ENCODE results near the gene ZNF138. TPM values are rescaled to one million over a fixed set of nuclear protein-coding genes. Genes with fewer than 3 reads are reported as not detected.
"Not testable (repeated sequence)": the region's sequence is repeated elsewhere in the genome, so short reads cannot be mapped to it uniquely, and the experiment has no call there.

Gene ZNF138
- 4.3 and 4.8 TPM in 2 replicates for total RNA-seq

GRCh38 chr7:64794171-64794844, at the start of gene ZNF138:
ZNF138 (plus strand) TSS chr7:64794428; CDS start chr7:64794569, 141 bp downstream.
- DNase-seq (ENCODE audit: extremely low read depth, low read depth, low spot score) = peak; percentile 84

- no peak for DNase-seq (ENCODE audit: extremely low read depth, low read depth, low spot score)
Observed at GRCh38 chr7:64744680-64745079, 49.5 kb upstream of the ZNF138 start.

- DNase-seq (ENCODE audit: extremely low read depth, low read depth, low spot score) = no peak
Observed at GRCh38 chr7:64747802-64748201, 46.4 kb upstream of the ZNF138 start.

GRCh38 chr7:64753032-64753431, 41.2 kb upstream of the ZNF138 start:
- DNase-seq (ENCODE audit: extremely low read depth, low read depth, low spot score) = no peak

GRCh38 chr7:64755865-64756264, 38.4 kb upstream of the ZNF138 start:
- no peak for DNase-seq (ENCODE audit: extremely low read depth, low read depth, low spot score)

- no peak for DNase-seq (ENCODE audit: extremely low read depth, low read depth, low spot score)
Observed at GRCh38 chr7:64758151-64758550, 36.1 kb upstream of the ZNF138 start.

GRCh38 chr7:64768824-64769223, 25.4 kb upstream of the ZNF138 start:
- DNase-seq (ENCODE audit: extremely low read depth, low read depth, low spot score) = no peak

GRCh38 chr7:64774204-64774842, 19.9 kb upstream of the ZNF138 start:
- DNase-seq (ENCODE audit: extremely low read depth, low read depth, low spot score) = no peak

- no peak for DNase-seq (ENCODE audit: extremely low read depth, low read depth, low spot score)
Observed at GRCh38 chr7:64775289-64775688, 18.9 kb upstream of the ZNF138 start.

GRCh38 chr7:64784842-64785241, 9.4 kb upstream of the ZNF138 start:
- not testable (repeated sequence) for DNase-seq (ENCODE audit: extremely low read depth, low read depth, low spot score)

GRCh38 chr7:64787295-64787694, 6.9 kb upstream of the ZNF138 start:
- no peak for DNase-seq (ENCODE audit: extremely low read depth, low read depth, low spot score)

- DNase-seq (ENCODE audit: extremely low read depth, low read depth, low spot score) = not testable (repeated sequence)
Observed at GRCh38 chr7:64789241-64789640, 5.0 kb upstream of the ZNF138 start.

GRCh38 chr7:64793106-64793755, 997 bp upstream of the ZNF138 start:
- DNase-seq (ENCODE audit: extremely low read depth, low read depth, low spot score) = no peak

- DNase-seq (ENCODE audit: extremely low read depth, low read depth, low spot score) = no peak
Observed at GRCh38 chr7:64795176-64795575, 948 bp downstream of the ZNF138 start.

- DNase-seq (ENCODE audit: extremely low read depth, low read depth, low spot score) = not testable (repeated sequence)
Observed at GRCh38 chr7:64799169-64799568, 4.9 kb downstream of the ZNF138 start.

- no peak for DNase-seq (ENCODE audit: extremely low read depth, low read depth, low spot score)
Observed at GRCh38 chr7:64802699-64803098, 8.5 kb downstream of the ZNF138 start.

GRCh38 chr7:64807731-64808365, 13.6 kb downstream of the ZNF138 start:
- DNase-seq (ENCODE audit: extremely low read depth, low read depth, low spot score) = no peak

GRCh38 chr7:64811767-64812166, 17.5 kb downstream of the ZNF138 start:
- DNase-seq (ENCODE audit: extremely low read depth, low read depth, low spot score) = no peak

- DNase-seq (ENCODE audit: extremely low read depth, low read depth, low spot score) = no peak
Observed at GRCh38 chr7:64830926-64831325, 36.7 kb downstream of the ZNF138 start.

- DNase-seq (ENCODE audit: extremely low read depth, low read depth, low spot score) = no peak
Observed at GRCh38 chr7:64832136-64832535, 37.9 kb downstream of the ZNF138 start.

- no peak for DNase-seq (ENCODE audit: extremely low read depth, low read depth, low spot score)
Observed at GRCh38 chr7:64834989-64835388, 40.8 kb downstream of the ZNF138 start.
